ENCODE results near the gene MSI2.

DNA sequence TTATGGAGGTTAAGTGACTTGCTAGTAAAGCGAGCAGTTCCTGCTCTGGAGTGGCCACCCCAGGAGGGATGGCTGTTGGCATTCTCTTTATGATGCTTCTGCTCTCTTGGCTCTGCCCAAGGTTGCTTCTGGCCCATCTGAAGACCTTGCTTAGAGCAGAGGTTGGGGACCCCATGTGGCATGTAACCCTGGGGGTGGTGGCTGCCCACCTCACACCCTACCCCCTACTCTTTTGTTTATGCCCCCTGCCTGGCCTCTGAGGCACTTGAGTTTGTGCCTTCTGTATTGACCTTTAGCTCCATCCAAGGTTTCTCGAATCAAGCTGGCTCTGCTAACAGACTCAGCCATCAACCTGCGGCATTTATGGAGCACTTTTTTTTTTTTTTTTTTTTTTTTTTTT is 214.6 kb downstream of the MSI2 start:
- TF ChIP-seq POLR2A (IDR thresholded peaks at IDR 0.05) (no peak), POLR2AphosphoS5 (IDR thresholded peaks at IDR 0.05) (no peak), EP300 (IDR thresholded peaks at IDR 0.05) (no peak)
- TF ChIP-seq, protein P1, sequence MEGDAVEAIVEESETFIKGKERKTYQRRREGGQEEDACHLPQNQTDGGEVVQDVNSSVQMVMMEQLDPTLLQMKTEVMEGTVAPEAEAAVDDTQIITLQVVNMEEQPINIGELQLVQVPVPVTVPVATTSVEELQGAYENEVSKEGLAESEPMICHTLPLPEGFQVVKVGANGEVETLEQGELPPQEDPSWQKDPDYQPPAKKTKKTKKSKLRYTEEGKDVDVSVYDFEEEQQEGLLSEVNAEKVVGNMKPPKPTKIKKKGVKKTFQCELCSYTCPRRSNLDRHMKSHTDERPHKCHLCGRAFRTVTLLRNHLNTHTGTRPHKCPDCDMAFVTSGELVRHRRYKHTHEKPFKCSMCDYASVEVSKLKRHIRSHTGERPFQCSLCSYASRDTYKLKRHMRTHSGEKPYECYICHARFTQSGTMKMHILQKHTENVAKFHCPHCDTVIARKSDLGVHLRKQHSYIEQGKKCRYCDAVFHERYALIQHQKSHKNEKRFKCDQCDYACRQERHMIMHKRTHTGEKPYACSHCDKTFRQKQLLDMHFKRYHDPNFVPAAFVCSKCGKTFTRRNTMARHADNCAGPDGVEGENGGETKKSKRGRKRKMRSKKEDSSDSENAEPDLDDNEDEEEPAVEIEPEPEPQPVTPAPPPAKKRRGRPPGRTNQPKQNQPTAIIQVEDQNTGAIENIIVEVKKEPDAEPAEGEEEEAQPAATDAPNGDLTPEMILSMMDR (IDR thresholded peaks at IDR 0.05): no peak

Data from gastroesophageal sphincter (tissue), 3 donors.